GM18519 (cell line): ENCODE results near the gene INHBB.
"Not testable (repeated sequence)": the region's sequence is repeated elsewhere in the genome, so short reads cannot be mapped to it uniquely, and the experiment has no call there.

Experiments used
- ATAC-seq: cut with Tn5 transposase; IDR thresholded peaks from one replicate; pipeline ENCODE4 v1.9.1; 2021; ENCODE audit warnings: mild to moderate bottlenecking, moderate library complexity; ENCODE audit not compliant: unreplicated experiment, low FRiP score

INHBB gene

GRCh38 chr2:120315367-120316033 lies 30.4 kb upstream of the INHBB start:
- no peak for ATAC-seq

GRCh38 chr2:120316071-120316470 lies 29.9 kb upstream of the INHBB start:
- ATAC-seq = no peak

- no peak for ATAC-seq
Observed at GRCh38 chr2:120316528-120317179, 29.3 kb upstream of the INHBB start.

GRCh38 chr2:120317180-120317533 lies 28.8 kb upstream of the INHBB start:
- ATAC-seq = no peak

GRCh38 chr2:120317916-120318315 lies 28.0 kb upstream of the INHBB start:
- ATAC-seq = no peak

- no peak for ATAC-seq
Observed at GRCh38 chr2:120318626-120319025, 27.3 kb upstream of the INHBB start.

GRCh38 chr2:120319123-120319522 lies 26.8 kb upstream of the INHBB start:
- ATAC-seq = no peak

GRCh38 chr2:120319686-120320317 lies 26.1 kb upstream of the INHBB start:
- no peak for ATAC-seq

- ATAC-seq = no peak
Observed at GRCh38 chr2:120320318-120320851, 25.6 kb upstream of the INHBB start.

GRCh38 chr2:120320887-120321556 lies 24.9 kb upstream of the INHBB start:
- not testable (repeated sequence) for ATAC-seq

- ATAC-seq = no peak
Observed at GRCh38 chr2:120321721-120322284, 24.1 kb upstream of the INHBB start.

- no peak for ATAC-seq
Observed at GRCh38 chr2:120322329-120322728, 23.6 kb upstream of the INHBB start.

- no peak for ATAC-seq
Observed at GRCh38 chr2:120323214-120323613, 22.7 kb upstream of the INHBB start.

- ATAC-seq = no peak
Observed at GRCh38 chr2:120323807-120324399, 22.0 kb upstream of the INHBB start.

- no peak for ATAC-seq
Observed at GRCh38 chr2:120324933-120325332, 21.0 kb upstream of the INHBB start.

- no peak for ATAC-seq
Observed at GRCh38 chr2:120326066-120326465, 19.9 kb upstream of the INHBB start.

GRCh38 chr2:120330946-120331822 lies 14.8 kb upstream of the INHBB start:
- no peak for ATAC-seq

- ATAC-seq = no peak
Observed at GRCh38 chr2:120331903-120332302, 14.0 kb upstream of the INHBB start.

- no peak for ATAC-seq
Observed at GRCh38 chr2:120332384-120332783, 13.6 kb upstream of the INHBB start.
